Keratinocyte (primary cell): ENCODE measurements around the gene CCSER1. TPM values are rescaled to one million over a fixed set of nuclear protein-coding genes. Genes with fewer than 3 reads are reported as not detected.
"Not testable (repeated sequence)": the region's sequence is repeated elsewhere in the genome, so short reads cannot be mapped to it uniquely, and the experiment has no call there.

Source experiments
- DNase-seq: peaks from one replicate; pipeline ENCODE4 v3.0.0-alpha.2; 2011; ENCODE audit warnings: low read depth, missing footprints, low spot score
- FAIRE-seq: peaks from 2 replicates; lab custom pipeline; 2011; peaks lifted over from hg19 to GRCh38; lab: Jason Lieb, UNC
- H2AFZ ChIP-seq: 2 replicates; pipeline ENCODE4 v1.6.0; 2012; ENCODE audit warnings: low read length, control low read depth, inconsistent platforms; ENCODE audit not compliant: control insufficient read depth
- H3K27ac ChIP-seq: 2 replicates; pipeline ENCODE4 v1.5.1; 2011; ENCODE audit warnings: low read length; ENCODE audit not compliant: control insufficient read depth, insufficient read depth
- H3K27me3 ChIP-seq: 3 replicates; pipeline ENCODE4 v1.6.0; 2011; ENCODE audit warnings: low read length; ENCODE audit not compliant: control insufficient read depth, insufficient read depth; ENCODE audit errors: extremely low read depth
- H3K36me3 ChIP-seq, 2 experiments: 2 replicates in 1 of 2; 3 replicates in 1 of 2; pipeline ENCODE4 v1.5.1; 2011; ENCODE audit warnings: low read length in 2 of 2, mild to moderate bottlenecking in 1 of 2; ENCODE audit not compliant: control insufficient read depth in 2 of 2, insufficient read depth in 2 of 2; ENCODE audit errors: extremely low read depth in 1 of 2
- H3K4me1 ChIP-seq: 3 replicates; pipeline ENCODE4 v1.5.1; 2011; ENCODE audit warnings: low read length; ENCODE audit not compliant: control insufficient read depth, insufficient read depth; ENCODE audit errors: extremely low read depth
- H3K4me2 ChIP-seq: 3 replicates; pipeline ENCODE4 v1.6.0; 2011; ENCODE audit warnings: low read depth, low read length; ENCODE audit not compliant: control insufficient read depth, insufficient read depth; ENCODE audit errors: extremely low read depth
- H3K4me3 ChIP-seq, 3 experiments: fragments of 200-600 bp in 1 of 3; sonication (generic) in 1 of 3; 2 replicates in 2 of 3; 3 replicates in 1 of 3; pipeline ENCODE4 v1.5.1; 2011 to 2016; ENCODE audit warnings: low read length in 3 of 3, mild to moderate bottlenecking in 3 of 3, control low read depth in 2 of 3, inconsistent platforms in 1 of 3, low read depth in 1 of 3, mixed read lengths in 1 of 3, mixed run types in 1 of 3, moderate library complexity in 1 of 3; ENCODE audit not compliant: control insufficient read depth in 2 of 3, insufficient read depth in 2 of 3; ENCODE audit errors: extremely low read depth in 1 of 3
- H3K79me2 ChIP-seq: 2 replicates; pipeline ENCODE4 v1.6.0; 2012; ENCODE audit warnings: low read length; ENCODE audit not compliant: control insufficient read depth, insufficient read depth
- H3K9ac ChIP-seq: 3 replicates; pipeline ENCODE4 v1.6.0; 2011; ENCODE audit warnings: low read length; ENCODE audit not compliant: control insufficient read depth, insufficient read depth; ENCODE audit errors: extremely low read depth
- H3K9me1 ChIP-seq: 3 replicates; pipeline ENCODE4 v1.6.0; 2011; ENCODE audit warnings: low read length; ENCODE audit not compliant: control insufficient read depth, insufficient read depth; ENCODE audit errors: extremely low read depth
- H3K9me3 ChIP-seq: 2 replicates; pipeline ENCODE4 v1.5.1; 2012; ENCODE audit warnings: low read depth, low read length; ENCODE audit not compliant: control insufficient read depth
- H4K20me1 ChIP-seq: 3 replicates; pipeline ENCODE4 v1.6.0; 2011; ENCODE audit warnings: low read length; ENCODE audit not compliant: control insufficient read depth, insufficient read depth; ENCODE audit errors: extremely low read depth
- EZH2 ChIP-seq: IDR thresholded peaks from one replicate; pipeline ENCODE4 v1.6.1; 2012; ENCODE audit warnings: inconsistent platforms, mild to moderate bottlenecking, low read length, moderate library complexity
- dilution Hi-C: fragments of 300-500 bp; cut with MboI; formaldehyde crosslinking; loops from one replicate; pipeline ENCODE4 v1.7.0; 2020; ENCODE audit warnings: low sequenced_read_pairs; ENCODE audit not compliant: extremely low pct_ligation_motif_present
- polyA plus RNA-seq, 5 experiments: library from polyadenylated mRNA; depleted of rRNA in 3 of 5; stranded (reverse) in 3 of 5; stranded (forward) in 1 of 5; unstranded in 1 of 5; fragments of >200 nt; gene quantifications; 1 replicate in 1 of 5; 2 replicates in 3 of 5; 3 replicates in 1 of 5; pipeline versions ENCODE4 v1.2.1 to v1.2.3, GENCODE V29; 2011 to 2012; ENCODE audit warnings: missing spikeins in 2 of 5, low read depth in 1 of 5, low replicate concordance in 1 of 5
- TF ChIP-seq, protein P1 (sequence below), 3 experiments: IDR thresholded peaks in 1 of 3; conservative IDR thresholded peaks in 1 of 3; optimal IDR thresholded peaks in 1 of 3; 2 replicates in 2 of 3; 3 replicates in 1 of 3; pipeline versions ENCODE3 to v1.5.1; 2011; ENCODE audit warnings: low read length in 3 of 3, mild to moderate bottlenecking in 3 of 3, moderate library complexity in 2 of 3, control low read depth in 1 of 3, inconsistent platforms in 1 of 3; ENCODE audit not compliant: insufficient read depth in 2 of 3; ENCODE audit errors: extremely low read depth in 1 of 3

CCSER1 gene
- polyA plus RNA-seq, 1 donor (not counting 4 experiments of a cell fraction or from before 2014, with no cell fraction given) = 1.2 TPM

DNA sequence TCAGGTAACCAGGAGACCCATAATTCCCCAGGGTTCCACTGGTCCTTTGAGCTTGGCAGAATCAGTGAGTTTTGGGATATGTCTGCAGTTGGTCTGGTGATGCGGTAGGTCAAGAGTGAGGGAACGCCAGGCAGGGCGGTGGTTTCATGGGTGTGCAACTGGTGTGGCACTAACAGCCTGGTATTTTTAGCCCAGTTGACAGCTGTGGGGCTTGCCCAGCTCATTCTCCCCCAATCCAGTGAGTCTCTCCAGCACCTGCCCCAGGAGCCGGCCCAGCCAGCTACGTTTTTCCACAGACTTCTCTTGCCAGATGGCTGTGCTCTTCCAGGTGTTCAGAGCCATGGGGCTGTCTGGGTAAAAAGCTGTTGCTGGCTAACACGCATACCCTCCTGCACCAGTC, 1019.9 kb downstream of the CCSER1 start:
- H4K20me1 ChIP-seq = no peaks in the 10 kb centered on the region
- no peaks in the 10 kb centered on the region for H3K9me3 ChIP-seq
- no peaks in the 10 kb centered on the region for H3K27me3 ChIP-seq
- H3K4me1 ChIP-seq = no peaks in the 10 kb centered on the region
- no peak overlapping the region for H2AFZ ChIP-seq
- H3K4me2 ChIP-seq = no peak overlapping the region
- H3K9ac ChIP-seq = no peak overlapping the region
- H3K79me2 ChIP-seq = no peaks in the 10 kb centered on the region
- H3K9me1 ChIP-seq = no peaks in the 10 kb centered on the region
- H3K36me3 ChIP-seq = no peaks in the 10 kb centered on the region
- dilution Hi-C loops = no loop called here
- no peak overlapping the region for H3K4me3 ChIP-seq
- TF ChIP-seq EZH2 = no peak
- TF ChIP-seq, protein P1, sequence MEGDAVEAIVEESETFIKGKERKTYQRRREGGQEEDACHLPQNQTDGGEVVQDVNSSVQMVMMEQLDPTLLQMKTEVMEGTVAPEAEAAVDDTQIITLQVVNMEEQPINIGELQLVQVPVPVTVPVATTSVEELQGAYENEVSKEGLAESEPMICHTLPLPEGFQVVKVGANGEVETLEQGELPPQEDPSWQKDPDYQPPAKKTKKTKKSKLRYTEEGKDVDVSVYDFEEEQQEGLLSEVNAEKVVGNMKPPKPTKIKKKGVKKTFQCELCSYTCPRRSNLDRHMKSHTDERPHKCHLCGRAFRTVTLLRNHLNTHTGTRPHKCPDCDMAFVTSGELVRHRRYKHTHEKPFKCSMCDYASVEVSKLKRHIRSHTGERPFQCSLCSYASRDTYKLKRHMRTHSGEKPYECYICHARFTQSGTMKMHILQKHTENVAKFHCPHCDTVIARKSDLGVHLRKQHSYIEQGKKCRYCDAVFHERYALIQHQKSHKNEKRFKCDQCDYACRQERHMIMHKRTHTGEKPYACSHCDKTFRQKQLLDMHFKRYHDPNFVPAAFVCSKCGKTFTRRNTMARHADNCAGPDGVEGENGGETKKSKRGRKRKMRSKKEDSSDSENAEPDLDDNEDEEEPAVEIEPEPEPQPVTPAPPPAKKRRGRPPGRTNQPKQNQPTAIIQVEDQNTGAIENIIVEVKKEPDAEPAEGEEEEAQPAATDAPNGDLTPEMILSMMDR (optimal IDR thresholded peaks at IDR 0.05 in 1 of 3, IDR thresholded peaks at IDR 0.05 in 1 of 3, conservative IDR thresholded peaks at IDR 0.05 in 1 of 3; ENCODE audit: extremely low read depth in 1 of 3, insufficient read depth in 2 of 3, low read length in 3 of 3) = no peak
- H3K27ac ChIP-seq = no peak overlapping the region
- FAIRE-seq (no peak), DNase-seq (no peak)

DNA sequence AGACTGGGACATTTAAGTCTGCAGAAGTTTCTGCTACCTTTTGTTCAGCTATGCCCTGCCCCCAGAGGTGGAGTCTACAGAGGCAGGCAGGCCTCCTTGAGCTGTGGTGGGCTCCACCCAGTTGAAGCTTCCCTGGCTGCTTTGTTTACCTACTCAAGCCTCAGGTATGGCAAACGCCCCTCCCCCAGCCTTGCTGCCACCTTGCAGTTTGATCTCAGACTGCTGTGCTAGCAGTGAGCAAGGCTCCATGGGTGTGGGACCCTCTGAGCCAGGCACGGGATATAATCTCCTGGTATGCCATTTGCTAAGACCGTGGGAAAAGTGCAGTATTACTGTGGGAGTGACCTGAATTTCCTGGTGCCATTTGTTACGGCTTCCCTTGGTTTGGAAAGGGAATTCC, 1026.8 kb downstream of the CCSER1 start:
- H3K9me3 ChIP-seq = not testable (repeated sequence)

DNA sequence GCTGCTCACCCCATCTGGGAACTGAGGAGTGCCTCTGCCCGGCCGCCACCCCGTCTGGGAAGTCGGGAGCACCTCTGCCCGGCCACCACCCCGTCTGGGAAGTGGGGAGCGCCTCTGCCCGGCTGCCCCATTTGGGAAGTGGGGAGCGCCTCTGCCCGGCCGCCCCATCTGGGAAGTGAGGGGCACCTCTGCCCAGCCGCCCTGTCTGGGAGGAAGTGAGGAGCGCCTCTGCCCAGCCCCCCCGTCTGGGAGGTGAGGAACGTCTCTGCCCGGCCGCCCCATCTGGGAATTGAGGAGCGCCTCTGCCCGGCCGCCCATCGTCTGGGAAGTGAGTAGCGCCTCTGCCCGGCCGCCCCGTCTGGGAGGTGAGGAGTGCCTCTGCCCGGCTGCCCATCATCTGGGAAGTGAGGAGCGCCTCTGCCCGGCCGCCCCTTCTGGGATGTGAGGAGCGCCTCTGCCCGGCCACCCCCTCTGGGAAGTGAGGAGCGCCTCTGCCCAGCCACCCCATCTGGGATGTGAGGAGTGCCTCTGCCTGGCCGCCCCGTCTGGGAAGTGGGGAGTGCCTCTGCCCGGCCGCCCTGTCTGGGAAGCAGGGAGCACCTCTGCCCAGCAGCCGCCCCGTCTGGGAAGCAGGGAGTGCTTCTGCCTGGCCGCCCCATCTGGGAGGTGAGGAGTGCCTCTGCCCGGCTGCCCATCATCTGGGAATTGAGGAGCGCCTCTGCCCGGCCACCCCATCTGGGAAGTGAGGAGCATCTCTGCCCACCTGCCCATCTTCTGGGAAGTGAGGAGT, 1040.9 kb downstream of the CCSER1 start:
- H3K9me3 ChIP-seq, H3K27me3 ChIP-seq, H3K4me2 ChIP-seq, FAIRE-seq, H3K27ac ChIP-seq, H3K4me1 ChIP-seq, H3K4me3 ChIP-seq, H3K9me1 ChIP-seq, H3K36me3 ChIP-seq, H2AFZ ChIP-seq, DNase-seq, H3K79me2 ChIP-seq, H3K9ac ChIP-seq, dilution Hi-C loops, H4K20me1 ChIP-seq: not testable (repeated sequence)

More for the DNA sequence above, 1026.8 kb downstream of the CCSER1 start:
- H3K79me2 ChIP-seq, H3K9ac ChIP-seq, H3K9me1 ChIP-seq, H3K36me3 ChIP-seq, H3K4me1 ChIP-seq, H3K4me3 ChIP-seq, FAIRE-seq, dilution Hi-C loops, H3K27me3 ChIP-seq, H4K20me1 ChIP-seq, H3K27ac ChIP-seq, H3K4me2 ChIP-seq, H2AFZ ChIP-seq, DNase-seq: not testable (repeated sequence)
